HG02840 (cell line): Measurements from ENCODE around the gene PKMYT1.
A peak's percentile ranks its signal among the peaks of the same experiment; 100 is the strongest.

Experiments
- ATAC-seq: cut with Tn5 transposase; IDR thresholded peaks from one replicate; pipeline ENCODE4 v1.9.1; 2021; ENCODE audit warnings: mild to moderate bottlenecking, moderate library complexity, moderate number of reproducible peaks; ENCODE audit not compliant: unreplicated experiment, low FRiP score

Gene PKMYT1

DNA sequence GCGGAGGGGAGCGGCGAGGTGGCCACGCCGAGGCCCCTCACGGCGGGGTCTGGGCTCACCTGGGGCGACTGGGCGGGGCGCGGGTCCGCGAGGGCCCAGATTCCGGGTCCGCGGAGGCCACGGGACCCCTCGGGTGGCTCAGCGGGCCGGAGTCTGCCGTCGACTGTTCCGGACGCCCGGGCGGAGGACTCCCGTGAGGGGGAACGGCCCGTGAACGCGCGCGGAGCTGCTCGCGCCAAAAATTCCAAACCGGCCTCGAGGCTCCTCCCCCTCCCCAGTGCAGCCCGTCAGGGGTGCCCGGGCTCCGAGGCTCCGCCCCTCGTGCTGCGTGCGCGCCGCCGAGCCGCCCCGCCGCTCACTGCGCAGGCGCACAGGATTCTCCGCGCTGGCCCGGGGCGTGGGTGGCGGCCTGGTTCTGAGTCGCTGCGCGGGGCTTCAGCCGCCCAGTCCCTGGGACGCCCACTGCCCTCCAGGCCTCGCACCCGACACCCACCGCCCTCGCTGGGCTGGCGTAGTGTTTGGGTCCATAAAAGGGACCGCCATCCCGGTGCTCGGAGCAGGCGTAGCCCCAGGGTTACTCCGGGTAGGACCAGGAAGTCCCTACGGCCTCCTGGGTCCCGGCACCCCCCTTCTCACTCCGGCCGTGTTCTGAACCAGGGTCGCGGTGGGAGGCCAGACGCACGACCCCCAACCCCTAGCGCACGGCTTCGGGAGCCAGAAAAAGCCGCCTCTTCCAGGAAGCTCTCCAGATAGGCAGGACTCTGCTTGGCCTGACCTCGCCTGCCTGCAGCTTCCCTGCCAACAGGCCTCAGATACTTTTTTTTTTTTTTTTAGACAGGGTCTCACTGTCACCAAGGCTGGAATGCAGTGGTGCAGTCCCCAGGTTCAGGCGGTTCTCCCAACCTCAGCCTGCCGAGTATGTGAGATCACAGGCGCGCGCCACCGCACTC, at the start of gene PKMYT1:
Gene PKMYT1 (minus strand): TSS at position 220 of the 950 bp plus-strand sequence. CDS start 789 bp downstream, outside the sequence.
- ATAC-seq = peak; percentile 71

DNA sequence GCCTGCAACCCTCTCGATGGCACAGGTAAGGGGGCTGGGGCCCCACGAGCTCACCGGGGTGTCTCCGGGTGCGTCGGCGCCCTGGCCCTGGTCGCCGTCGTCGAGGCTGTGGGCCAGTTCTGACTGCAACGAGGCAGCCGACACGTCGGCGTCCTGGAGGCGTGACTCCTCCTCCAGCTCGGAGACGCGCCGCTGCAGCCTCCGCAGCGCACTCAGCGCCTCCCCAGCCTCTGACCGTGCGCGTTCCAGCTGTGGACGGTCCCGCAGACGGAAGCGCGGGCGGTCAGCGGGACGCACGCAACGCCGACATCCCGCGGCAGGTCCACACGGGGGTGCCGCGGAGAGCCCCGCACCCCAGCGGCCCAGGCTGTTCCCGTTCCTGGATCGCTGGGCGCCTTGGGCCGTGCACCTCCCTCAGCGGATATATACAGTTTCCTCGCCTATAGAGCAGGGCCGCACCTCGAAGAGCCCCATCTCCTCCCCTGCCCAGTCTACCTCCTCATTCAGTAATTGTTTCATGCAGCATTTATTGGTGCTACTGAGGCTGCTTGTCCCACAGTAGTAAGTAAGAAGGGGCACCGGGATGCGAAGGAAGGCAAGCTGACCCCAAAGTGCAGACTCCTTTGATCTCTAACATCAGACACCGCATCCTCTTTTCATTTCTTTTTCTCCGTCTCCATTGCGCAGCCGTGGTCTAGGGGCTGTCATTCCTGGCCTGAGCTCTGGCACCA, 49.4 kb upstream of the PKMYT1 start:
- no peak for ATAC-seq

DNA sequence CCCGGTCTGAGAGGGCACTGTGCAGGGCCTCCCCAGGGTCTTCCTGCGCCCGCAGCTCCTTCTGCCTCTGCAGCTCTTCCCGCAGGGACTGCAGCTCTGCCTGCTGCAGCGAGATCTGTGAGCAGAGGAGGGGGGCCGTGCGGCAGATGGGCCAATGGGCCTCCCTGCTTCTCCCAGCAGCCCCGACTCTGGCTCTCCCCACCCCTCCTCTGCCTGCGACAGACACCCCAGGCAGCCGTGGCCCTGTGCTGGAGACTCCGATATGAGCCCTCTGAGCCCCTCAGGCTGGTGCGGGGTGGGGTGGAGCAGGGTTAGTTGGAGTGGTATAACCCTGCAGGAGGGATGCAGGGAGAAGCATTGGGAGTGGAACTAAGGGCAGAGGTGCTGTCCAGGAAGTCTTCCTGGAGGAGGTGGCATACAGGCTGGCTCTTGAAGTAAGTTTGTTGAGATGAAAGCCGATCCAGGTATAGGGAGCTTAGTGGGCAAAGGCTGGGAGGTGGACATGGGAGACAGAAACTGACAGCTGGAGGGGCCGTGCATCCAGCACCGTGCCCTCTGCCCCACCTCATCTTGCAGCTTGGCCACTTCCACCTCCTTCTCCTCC, 48.6 kb upstream of the PKMYT1 start:
- ATAC-seq = no peak

DNA sequence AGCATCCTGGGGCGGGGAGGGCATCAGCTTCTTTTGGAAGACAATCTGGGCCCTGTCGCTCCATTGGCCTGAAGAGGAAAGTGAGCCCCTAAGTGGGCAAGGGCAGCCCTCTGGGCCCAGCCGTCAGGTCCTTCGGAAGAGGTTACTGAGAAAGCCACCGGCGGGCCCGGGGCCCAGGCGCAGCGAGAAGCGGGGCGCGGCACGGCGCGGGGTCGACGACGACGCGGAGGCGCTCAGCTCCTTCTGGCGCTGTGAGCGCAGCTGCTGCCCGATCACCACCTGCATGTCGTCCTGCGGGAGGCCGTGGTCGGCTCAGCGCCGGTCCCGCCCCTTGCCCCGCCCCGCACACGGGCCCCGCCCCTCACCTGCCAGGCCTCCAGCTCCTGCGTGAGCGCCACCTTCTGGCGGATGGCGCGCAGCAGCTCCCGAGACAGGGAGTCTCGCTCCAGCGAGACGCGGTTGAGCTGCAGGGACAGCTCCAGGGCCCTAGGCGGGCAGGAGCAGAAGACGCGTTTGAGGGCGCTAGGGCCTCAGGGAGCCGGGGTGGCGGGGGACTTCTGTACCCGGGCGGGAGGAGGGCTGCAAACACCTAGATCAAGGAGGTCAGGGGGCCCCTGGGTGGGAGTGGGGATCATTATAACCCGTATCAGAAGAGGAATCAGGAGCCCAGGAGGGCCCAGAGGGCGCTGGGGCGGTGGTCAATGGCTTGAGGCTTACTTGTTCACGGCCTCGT, 47.9 kb upstream of the PKMYT1 start:
- ATAC-seq = no peak

DNA sequence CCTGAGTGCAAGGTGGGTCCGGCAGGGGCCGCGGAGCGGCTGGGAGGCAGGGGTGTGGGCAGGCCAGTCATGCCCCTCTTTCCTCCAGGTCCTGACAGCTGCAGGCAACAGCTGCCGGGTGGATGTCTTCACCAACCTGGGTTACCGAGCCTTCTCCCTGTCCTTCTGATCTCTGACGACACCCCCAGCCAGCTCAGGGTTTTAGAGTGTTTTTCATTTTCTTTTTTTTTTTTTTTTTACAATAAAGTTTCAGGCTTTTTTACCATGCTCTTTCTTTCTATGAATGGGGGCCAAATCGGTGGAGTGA, 47.2 kb upstream of the PKMYT1 start:
- ATAC-seq = no peak

DNA sequence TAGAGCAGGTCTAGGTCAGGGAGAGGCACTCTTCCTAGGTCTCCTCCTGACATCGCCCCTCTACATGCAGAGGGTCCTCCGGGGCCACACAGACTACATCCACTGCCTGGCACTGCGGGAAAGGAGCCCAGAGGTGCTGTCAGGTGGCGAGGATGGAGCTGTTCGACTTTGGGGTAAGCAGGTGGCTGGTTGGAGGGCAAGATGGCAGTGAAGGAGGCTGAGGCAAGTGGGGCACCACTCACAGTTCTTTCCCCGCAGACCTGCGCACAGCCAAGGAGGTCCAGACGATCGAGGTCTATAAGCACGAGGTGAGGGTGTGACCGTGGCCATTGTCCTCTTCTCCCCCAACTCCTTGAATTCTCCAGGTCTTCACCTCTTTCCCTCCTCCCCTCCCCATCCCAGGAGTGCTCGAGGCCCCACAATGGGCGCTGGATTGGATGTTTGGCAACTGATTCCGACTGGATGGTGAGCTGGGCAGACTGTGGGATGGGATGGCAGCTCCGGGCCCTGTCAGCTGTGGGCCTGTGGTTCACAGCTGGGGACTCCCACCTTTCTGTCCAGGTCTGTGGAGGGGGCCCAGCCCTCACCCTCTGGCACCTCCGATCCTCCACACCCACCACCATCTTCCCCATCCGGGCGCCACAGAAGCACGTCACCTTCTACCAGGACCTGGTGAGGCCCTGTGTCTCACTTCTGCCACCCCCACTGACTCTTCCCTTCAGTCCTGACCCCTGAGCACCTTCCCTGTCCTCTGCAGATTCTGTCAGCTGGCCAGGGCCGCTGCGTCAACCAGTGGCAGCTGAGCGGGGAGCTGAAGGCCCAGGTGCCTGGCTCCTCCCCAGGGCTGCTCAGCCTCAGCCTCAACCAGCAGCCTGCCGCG, 46.6 kb upstream of the PKMYT1 start:
- ATAC-seq = no peak

DNA sequence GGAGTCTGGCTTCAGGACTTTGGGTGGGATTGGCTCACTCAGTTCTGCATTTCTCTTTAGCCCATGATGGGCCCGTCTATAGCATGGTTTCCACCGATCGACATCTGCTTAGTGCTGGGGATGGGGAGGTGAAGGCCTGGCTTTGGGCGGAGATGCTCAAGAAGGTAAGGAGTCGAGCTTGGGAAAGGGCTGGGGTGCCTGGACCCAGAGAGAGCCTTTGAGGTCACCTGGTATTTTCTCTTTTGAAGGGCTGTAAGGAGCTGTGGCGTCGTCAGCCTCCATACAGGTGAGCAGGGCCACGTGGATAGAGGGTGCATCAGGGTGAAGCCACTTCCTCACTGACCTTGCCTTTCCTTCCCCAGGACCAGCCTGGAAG, 45.7 kb upstream of the PKMYT1 start:
- no peak for ATAC-seq

DNA sequence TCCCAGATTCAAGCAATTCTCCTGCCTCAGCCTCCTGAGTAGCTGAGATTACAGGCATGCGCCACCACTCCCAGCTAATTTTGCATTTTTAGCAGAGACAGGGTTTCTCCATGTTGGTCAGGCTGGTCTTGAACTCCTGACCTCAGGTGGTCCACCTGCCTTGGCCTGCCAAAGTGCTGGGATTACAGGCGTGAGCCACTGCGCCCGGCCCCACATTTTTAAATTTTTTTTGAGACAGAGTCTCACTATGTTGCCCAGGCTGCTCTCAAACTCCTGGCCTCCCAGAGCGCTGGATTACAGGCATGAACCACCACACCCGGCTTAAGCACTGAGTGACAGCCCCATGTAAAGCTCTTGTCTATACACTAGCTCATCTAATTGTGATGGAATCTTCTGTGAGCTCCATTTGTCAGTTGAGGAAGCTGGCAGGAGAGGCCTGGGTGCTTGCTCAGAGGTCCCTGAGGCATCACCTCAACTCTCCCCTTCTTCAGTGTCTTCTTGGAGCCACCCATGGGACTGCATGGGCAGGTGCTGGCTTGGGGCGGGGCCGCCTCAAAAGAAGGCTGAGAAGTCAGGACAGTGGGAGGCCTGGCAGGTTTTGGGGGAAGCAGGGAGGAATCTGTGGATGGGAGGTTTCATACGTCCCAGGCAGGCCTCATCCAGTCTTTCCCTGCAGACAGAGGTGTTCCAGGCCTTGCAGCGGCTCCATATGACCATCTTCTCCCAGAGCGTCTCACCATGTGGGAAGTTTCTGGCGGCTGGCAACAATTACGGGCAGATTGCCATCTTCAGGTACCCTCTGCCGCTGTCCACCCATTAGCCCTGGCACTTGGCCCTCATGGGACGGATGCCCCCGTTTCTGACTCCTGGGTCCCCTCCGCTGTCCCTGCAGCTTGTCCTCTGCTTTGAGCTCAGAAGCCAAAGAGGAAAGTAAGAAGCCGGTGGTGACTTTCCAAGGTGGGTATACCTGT, 45.1 kb upstream of the PKMYT1 start:
- no peak for ATAC-seq

DNA sequence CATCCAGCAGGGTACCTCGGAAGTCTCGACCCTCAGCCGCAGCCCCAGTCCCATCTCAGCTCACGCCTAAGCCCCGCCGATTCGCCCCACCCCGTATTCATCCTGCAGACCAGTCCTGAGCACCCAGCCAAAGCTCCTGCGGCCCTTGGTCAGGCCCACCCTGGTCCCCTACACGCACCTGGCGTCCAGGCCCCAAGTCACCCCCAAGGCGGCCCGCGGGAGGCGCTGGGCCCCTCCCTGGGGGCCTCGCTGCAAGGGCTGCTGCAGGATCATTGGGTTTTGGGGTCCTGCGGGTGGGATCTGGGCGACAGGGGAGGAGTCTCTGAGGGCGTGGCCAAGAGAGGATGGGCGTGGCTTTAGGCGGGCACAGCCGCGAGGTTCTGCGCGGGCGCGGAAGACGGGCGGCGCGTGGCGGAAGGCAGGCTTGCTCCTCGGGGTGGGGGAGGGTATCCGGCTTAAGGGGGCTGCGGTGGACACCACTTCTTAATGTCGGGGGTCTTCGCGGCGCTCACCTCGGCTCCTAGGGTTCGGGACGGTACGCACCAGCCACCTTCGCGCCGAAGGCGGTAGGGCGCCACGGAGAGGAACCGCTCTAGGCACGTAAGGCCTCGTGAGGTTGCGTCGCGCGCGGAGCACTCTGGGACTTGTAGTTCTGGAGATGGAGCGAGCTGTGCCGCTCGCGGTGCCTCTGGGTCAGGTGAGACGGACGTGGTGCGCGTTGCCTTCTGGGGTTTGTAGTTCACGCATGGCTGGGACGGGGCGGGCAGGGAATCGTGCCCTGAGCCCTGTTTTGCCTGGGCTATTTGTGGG, 43.6 kb upstream of the PKMYT1 start, which contains the start of the genes HCFC1R1 and THOC6:
Gene HCFC1R1 (minus strand): TSS at position 274 of the 810 bp plus-strand sequence. CDS start 1 bp downstream, at position 273.
Gene THOC6 (plus strand): TSS at position 367 of the 810 bp plus-strand sequence. CDS start 292 bp downstream, at position 659.
- ATAC-seq = peak; percentile 63

DNA sequence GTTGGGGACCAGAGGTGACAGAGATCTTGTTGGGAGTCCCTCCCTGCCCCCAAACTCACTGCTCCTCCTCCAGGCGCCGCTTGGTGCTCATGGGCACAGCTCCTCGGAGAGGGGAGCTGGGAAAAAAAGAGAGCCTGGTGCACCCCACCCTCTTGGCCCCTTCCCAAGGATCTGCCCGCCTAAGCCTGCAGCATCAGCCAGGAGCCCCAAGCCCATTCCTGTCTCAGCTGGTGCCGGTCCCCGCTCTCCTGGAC, 43.1 kb upstream of the PKMYT1 start:
- no peak for ATAC-seq

DNA sequence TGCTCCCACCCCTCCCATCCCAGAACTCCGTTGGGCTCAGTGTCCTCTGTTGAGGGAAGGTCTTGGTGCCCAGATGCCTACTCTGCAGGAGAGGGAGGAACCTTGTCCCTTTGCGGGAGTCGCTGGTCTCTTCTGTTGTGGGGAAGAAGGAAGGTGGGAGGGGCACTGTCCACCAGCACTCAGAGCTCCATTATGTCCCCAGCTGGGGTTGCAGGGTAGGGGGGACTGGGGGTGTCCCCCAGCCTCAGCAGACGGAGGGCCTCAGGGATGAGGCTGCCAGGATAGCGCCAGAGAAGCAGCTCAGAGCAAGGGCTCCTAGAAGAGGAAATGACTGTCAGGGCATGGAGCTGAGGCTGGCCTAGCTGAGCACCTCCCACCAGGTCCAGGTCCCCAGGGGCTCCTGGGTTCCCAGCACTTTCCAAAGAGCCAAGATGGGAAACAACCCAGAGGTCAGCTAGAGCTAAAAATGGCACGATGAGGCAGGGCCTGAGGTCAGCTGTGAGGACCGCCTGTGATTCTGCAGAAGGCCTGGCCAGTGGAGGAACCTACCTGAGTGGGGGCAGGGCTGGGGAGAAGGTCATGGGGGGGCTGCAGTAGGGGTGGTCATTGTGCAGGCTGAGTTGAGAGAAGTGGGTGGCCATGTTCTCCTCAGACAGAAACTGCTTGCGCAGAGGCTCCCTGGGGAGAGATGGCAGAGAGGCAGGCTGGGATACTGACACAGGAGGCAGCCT, 42.6 kb upstream of the PKMYT1 start:
- no peak for ATAC-seq

DNA sequence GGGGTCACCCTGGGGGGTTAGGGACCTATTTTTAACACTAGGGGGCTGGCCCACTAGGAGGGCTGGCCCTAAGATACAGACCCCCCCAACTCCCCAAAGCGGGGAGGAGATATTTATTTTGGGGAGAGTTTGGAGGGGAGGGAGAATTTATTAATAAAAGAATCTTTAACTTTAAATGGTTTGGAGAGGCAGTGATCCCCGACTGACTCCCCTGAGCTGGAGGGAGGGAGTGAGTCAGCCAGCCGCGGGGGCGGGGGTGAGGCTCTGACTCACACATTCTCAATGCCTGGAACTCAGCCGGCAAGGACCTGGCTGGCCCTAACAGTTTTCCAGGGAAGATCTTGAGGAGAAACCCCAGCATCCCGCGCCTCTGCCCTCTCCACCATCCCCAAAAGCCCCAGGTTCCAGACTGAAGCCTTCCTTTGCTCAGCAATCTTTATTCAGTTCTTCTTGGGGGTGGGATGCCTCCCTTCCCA, 42.0 kb upstream of the PKMYT1 start:
- ATAC-seq = no peak

DNA sequence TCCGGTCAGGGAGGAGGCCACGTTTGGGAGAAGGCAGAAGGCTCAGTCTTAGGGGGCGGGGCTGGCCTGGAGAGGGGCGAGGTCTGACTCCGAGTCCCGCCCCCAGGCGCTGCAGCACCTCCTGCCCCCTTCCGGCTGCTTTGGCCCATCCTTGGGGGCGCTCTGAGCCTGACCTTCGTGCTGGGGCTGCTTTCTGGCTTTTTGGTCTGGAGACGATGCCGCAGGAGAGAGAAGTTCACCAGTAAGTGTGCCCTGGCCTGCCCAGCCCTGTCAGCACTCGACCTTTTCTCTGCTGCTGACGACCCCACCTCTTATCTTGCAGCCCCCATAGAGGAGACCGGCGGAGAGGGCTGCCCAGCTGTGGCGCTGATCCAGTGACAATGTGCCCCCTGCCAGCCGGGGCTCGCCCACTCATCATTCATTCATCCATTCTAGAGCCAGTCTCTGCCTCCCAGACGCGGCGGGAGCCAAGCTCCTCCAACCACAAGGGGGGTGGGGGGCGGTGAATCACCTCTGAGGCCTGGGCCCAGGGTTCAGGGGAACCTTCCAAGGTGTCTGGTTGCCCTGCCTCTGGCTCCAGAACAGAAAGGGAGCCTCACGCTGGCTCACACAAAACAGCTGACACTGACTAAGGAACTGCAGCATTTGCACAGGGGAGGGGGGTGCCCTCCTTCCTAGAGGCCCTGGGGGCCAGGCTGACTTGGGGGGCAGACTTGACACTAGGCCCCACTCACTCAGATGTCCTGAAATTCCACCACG, 41.4 kb upstream of the PKMYT1 start:
- ATAC-seq = no peak

DNA sequence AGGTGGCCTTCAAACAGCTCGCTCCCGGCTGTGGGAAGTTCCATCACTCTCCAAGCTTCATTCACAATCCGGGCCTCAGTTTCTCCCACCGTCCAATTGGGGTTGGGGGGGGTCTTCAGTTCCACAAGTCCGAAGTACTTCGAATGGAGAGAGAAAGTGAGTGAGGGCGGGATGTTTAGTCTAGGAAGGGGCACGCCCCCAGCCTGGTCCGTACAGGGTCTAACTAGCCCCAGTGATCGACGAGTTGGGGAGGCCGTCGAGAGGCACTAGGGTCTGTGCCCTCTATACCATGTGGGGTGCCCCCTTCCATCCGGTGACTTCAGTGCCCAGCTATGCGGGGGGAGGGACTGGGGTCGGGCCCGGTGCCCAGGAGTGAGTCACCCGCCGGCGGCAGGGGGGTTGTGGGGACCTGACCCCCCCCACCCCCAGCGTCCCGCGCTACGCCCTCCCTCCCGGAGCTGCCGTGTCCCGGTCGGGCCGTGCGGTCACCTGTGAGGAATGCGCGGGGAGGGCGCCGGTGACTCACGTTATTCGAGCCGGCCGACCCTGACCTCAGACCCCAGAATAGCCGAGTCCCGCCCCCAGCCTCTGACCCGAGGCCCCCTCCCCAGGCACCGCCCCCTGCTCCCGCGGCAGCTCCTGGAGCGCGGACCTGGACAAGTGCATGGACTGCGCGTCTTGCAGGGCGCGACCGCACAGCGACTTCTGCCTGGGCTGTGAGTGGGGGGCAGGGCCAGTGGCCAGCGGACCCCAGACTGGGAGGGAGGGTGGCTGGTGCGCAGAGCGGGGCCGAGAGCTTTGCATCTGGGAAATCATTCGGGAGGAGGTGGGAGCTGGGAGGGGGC, 40.6 kb upstream of the PKMYT1 start:
- ATAC-seq = no peak

DNA sequence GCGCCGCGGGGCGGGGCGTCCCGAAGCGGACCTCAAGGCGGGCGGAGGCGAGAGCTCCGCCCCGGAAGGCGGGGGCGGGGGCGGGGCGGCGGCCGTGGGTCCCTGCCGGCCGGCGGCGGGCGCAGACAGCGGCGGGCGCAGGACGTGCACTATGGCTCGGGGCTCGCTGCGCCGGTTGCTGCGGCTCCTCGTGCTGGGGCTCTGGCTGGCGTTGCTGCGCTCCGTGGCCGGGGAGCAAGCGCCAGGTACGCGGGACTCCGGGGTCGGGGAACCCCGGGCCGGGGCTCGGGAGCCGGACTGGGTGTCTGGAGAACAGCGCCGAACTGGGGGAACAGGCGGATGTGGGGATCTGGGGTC, 40.0 kb upstream of the PKMYT1 start, which contains the start of gene TNFRSF12A:
Gene TNFRSF12A (plus strand): TSS at position 122 of the 357 bp plus-strand sequence. CDS start 30 bp downstream, at position 152.
- ATAC-seq = no peak
